Ectodermal cell (in vitro differentiated cells): Measurements from ENCODE around the gene TUBGCP6.

Experiments
- H3K27ac ChIP-seq: 2 replicates; pipeline ENCODE4 v1.7.0; 2013; ENCODE audit warnings: mild to moderate bottlenecking, low read depth, low read length; ENCODE audit not compliant: insufficient read depth, poor library complexity, severe bottlenecking
- H3K27me3 ChIP-seq: 2 replicates; pipeline ENCODE4 v1.7.0; 2013; ENCODE audit warnings: mild to moderate bottlenecking, low read length; ENCODE audit not compliant: insufficient read depth, control insufficient read depth, poor library complexity, severe bottlenecking
- H3K36me3 ChIP-seq: one replicate; pipeline ENCODE4 v1.7.0; 2013; ENCODE audit warnings: low read length; ENCODE audit not compliant: control insufficient read depth, insufficient read depth
- H3K4me1 ChIP-seq: one replicate; pipeline ENCODE4 v1.7.0; 2013; ENCODE audit warnings: low read length; ENCODE audit not compliant: control insufficient read depth, insufficient read depth
- H3K4me3 ChIP-seq: 2 replicates; pipeline ENCODE4 v1.7.0; 2013; ENCODE audit warnings: low read depth, low read length, control low read depth; ENCODE audit not compliant: insufficient read depth
- H3K9me3 ChIP-seq: 2 replicates; pipeline ENCODE4 v1.7.0; 2013; ENCODE audit warnings: mild to moderate bottlenecking, low read length, moderate library complexity; ENCODE audit not compliant: control insufficient read depth
- WGBS, 2 experiments: methylation state at CpG; one replicate each; pipeline ENCODE4 v1.1.7; 2013; ENCODE audit warnings: missing lambda C conversion rate in 2 of 2; 5-methylcytosine and 5-hydroxymethylcytosine counted together

The TUBGCP6 gene

GRCh38 chr22:50200461-50201190 lies 44.2 kb downstream of the TUBGCP6 start, which contains the start of gene SELENOO:
SELENOO (plus strand) TSS chr22:50201011; CDS start chr22:50201037, 26 bp downstream.
- no peak within 1 kb of the TSS for H3K27ac ChIP-seq
- no peaks in the 10 kb centered on the region for H3K9me3 ChIP-seq
- H3K36me3 ChIP-seq: peaks cover 8% of the 10 kb centered on the region
- peaks cover 16% of the 10 kb centered on the region for H3K4me1 ChIP-seq
- H3K4me3 ChIP-seq: peak within 1 kb of the TSS; percentile 67
- peaks cover 4% of the 10 kb centered on the region for H3K27me3 ChIP-seq
- 0% methylated on average over 105 of the region's 105 CpGs for WGBS, 2 experiments

GRCh38 chr22:50199829-50200460 lies 44.9 kb downstream of the TUBGCP6 start:
- Histone ChIP-seq H3K4me3 (peak overlapping the region; percentile 67), H3K4me1 (peaks cover 16% of the 10 kb centered on the region), H3K36me3 (peaks cover 8% of the 10 kb centered on the region), H3K27ac (no peak overlapping the region), H3K9me3 (no peaks in the 10 kb centered on the region), H3K27me3 (peaks cover 4% of the 10 kb centered on the region)
- WGBS, 2 experiments: 7 to 9% methylated on average over 34 of the region's 34 CpGs

- Histone ChIP-seq H3K27ac (no peak overlapping the region), H3K36me3 (peaks cover 8% of the 10 kb centered on the region), H3K4me3 (no peak overlapping the region), H3K4me1 (peaks cover 16% of the 10 kb centered on the region), H3K27me3 (peaks cover 4% of the 10 kb centered on the region), H3K9me3 (no peaks in the 10 kb centered on the region)
- 92 to 94% methylated on average over 18 of the region's 18 CpGs for WGBS, 2 experiments
These were observed 45.5 kb downstream of the TUBGCP6 start for GRCh38 chr22:50199251-50199721.

GRCh38 chr22:50198624-50199017 lies 46.2 kb downstream of the TUBGCP6 start:
- peaks cover 16% of the 10 kb centered on the region for H3K4me1 ChIP-seq
- H3K27ac ChIP-seq: no peak overlapping the region
- H3K9me3 ChIP-seq: no peaks in the 10 kb centered on the region
- H3K4me3 ChIP-seq: no peak overlapping the region
- WGBS, 2 experiments: 93 to 95% methylated on average over 16 of the region's 16 CpGs
- H3K27me3 ChIP-seq: peaks cover 4% of the 10 kb centered on the region
- H3K36me3 ChIP-seq: peaks cover 8% of the 10 kb centered on the region

GRCh38 chr22:50197856-50198623 lies 46.8 kb downstream of the TUBGCP6 start:
- H3K27me3 ChIP-seq: peaks cover 4% of the 10 kb centered on the region
- no peak overlapping the region for H3K27ac ChIP-seq
- WGBS, 2 experiments: 95 to 97% methylated on average over 61 of the region's 61 CpGs
- no peaks in the 10 kb centered on the region for H3K9me3 ChIP-seq
- H3K4me1 ChIP-seq: peaks cover 16% of the 10 kb centered on the region
- H3K4me3 ChIP-seq: no peak overlapping the region
- peaks cover 5% of the 10 kb centered on the region for H3K36me3 ChIP-seq

- H3K4me1 ChIP-seq: peaks cover 13% of the 10 kb centered on the region
- 92 to 93% methylated on average over 23 of the region's 23 CpGs for WGBS, 2 experiments
These were observed 47.6 kb downstream of the TUBGCP6 start for GRCh38 chr22:50197000-50197800.

GRCh38 chr22:50196256-50196655 lies 48.6 kb downstream of the TUBGCP6 start:
- 94 to 95% methylated on average over 18 of the region's 18 CpGs for WGBS, 2 experiments
- Histone ChIP-seq H3K4me1 (peaks cover 7% of the 10 kb centered on the region), H3K27ac (no peak overlapping the region), H3K27me3 (no peaks in the 10 kb centered on the region), H3K36me3 (peaks cover 5% of the 10 kb centered on the region), H3K9me3 (no peaks in the 10 kb centered on the region), H3K4me3 (no peak overlapping the region)

More at GRCh38 chr22:50197000-50197800, 47.6 kb downstream of the TUBGCP6 start:
- Histone ChIP-seq H3K4me3 (no peak overlapping the region), H3K27ac (no peak overlapping the region), H3K27me3 (peaks cover 4% of the 10 kb centered on the region), H3K36me3 (peaks cover 5% of the 10 kb centered on the region), H3K9me3 (no peaks in the 10 kb centered on the region)

- Histone ChIP-seq H3K27ac (no peak overlapping the region), H3K27me3 (no peaks in the 10 kb centered on the region), H3K36me3 (peaks cover 5% of the 10 kb centered on the region), H3K4me3 (no peak overlapping the region), H3K9me3 (no peaks in the 10 kb centered on the region), H3K4me1 (no peaks in the 10 kb centered on the region)
- WGBS, 2 experiments: 96% methylated on average over 44 of the region's 44 CpGs
These were observed 50.6 kb downstream of the TUBGCP6 start for GRCh38 chr22:50194037-50194805.

GRCh38 chr22:50193621-50194020 lies 51.2 kb downstream of the TUBGCP6 start:
- no peak overlapping the region for H3K4me3 ChIP-seq
- WGBS, 2 experiments: 90 to 91% methylated on average over 8 of the region's 8 CpGs
- H3K36me3 ChIP-seq: peaks cover 5% of the 10 kb centered on the region
- no peaks in the 10 kb centered on the region for H3K4me1 ChIP-seq
- no peaks in the 10 kb centered on the region for H3K27me3 ChIP-seq
- H3K27ac ChIP-seq: no peak overlapping the region
- H3K9me3 ChIP-seq: no peaks in the 10 kb centered on the region
